Pancreas (tissue), 10 donors: ENCODE measurements around the gene ARID3C. TPM values are rescaled to one million over a fixed set of nuclear protein-coding genes. Genes with fewer than 3 reads are reported as not detected.
A peak's percentile ranks its signal among the peaks of the same experiment; 100 is the strongest.

Experiments used
- ATAC-seq, 4 donors: fragments of 200-7000 bp; cut with Tn5 transposase; one replicate each; pipeline versions ENCODE4 v1.8.0 to v1.9.1; 2020; ENCODE audit warnings: mild to moderate bottlenecking in 4 of 4, moderate library complexity in 4 of 4
- DNase-seq, 6 donors: peaks; one replicate each; pipeline ENCODE4 v3.0.0-alpha.2; 2020
- FAIRE-seq: peaks from 2 replicates; lab custom pipeline; 2012; peaks lifted over from hg19 to GRCh38; lab: Jason Lieb, UNC
- H3K27ac ChIP-seq, 4 donors: fragments of 200-600 bp; sonication (generic); 1 replicate in 3 of 4; 2 replicates in 1 of 4; pipeline versions ENCODE4 v1.5.0 to v1.8.0; 2020
- H3K27me3 ChIP-seq, 4 donors: fragments of 200-600 bp; one replicate each; pipeline ENCODE4 v1.8.0; 2021
- H3K36me3 ChIP-seq, 3 donors: fragments of 200-600 bp; sonication (generic) in 1 of 3; one replicate each; pipeline versions ENCODE4 v1.5.0 to v1.8.0; 2020 to 2021
- H3K4me1 ChIP-seq, 3 donors: fragments of 200-600 bp; one replicate each; pipeline ENCODE4 v1.8.0; 2021
- H3K4me3 ChIP-seq, 4 donors: fragments of 200-600 bp; sonication (generic) in 2 of 4; one replicate each; pipeline versions ENCODE4 v1.5.0 to v1.8.0; 2020 to 2021
- H3K9me3 ChIP-seq, 4 donors: fragments of 200-600 bp; one replicate each; pipeline ENCODE4 v1.8.0; 2021
- WGBS, 2 donors: extraction: QIAGEN DNeasy Blood & Tissue Kit; methylation state at CpG; one replicate each; pipeline ENCODE4 v1.1.7; 2013; 5-methylcytosine and 5-hydroxymethylcytosine counted together
- intact Hi-C, 3 donors: fragments of 100-400 bp; cut with DNase I; formaldehyde crosslinking; loops; one replicate each; pipeline versions ENCODE4 v1.11.1 to v1.14.2; 2022
- polyA plus RNA-seq, 2 donors: library from polyadenylated mRNA; stranded (reverse); fragments of 200-250 nt; gene quantifications; one replicate each; pipeline ENCODE4 v1.2.3, GENCODE V29; 2013
- total RNA-seq, 6 donors: library from RNA; stranded (reverse); fragmentation: NEBNext Ultra II Directional in 4 of 6; extraction: Animal tissue kit (Norgen Biotek cat#: 25700) in 4 of 6; gene quantifications; one replicate each; pipeline versions ENCODE4 v1.2.1 to v1.2.4, GENCODE V29; 2021 to 2023
- TF ChIP-seq, protein P1 (sequence below), 4 donors: fragments of 200-600 bp; sonication (generic) in 3 of 4; IDR thresholded peaks; one replicate each; pipeline versions ENCODE4 v1.5.0 to v1.8.0; 2021; ENCODE audit warnings: antibody characterized with exemption in 4 of 4
- donor health status: healthy with polysubstance abuse.
- donor health status: DM: no; HTN: no; CAD: no; lungs with moderate emphysema.
- donor health status: DM: no; HTN: no; CAD: no.
- donor health status: control.
- donor health status: control.
- donor health status: Bipolar disorder and iron deficiency.
- donor health status: DM: yes; HTN: yes; CAD: no.
- donor health status: DM: no; HTN: no; CAD: no.
- donor health status: DM: no; HTN: no; CAD: no.
- donor health status: DM: yes; HTN: yes; CAD: no.

Gene ARID3C
- total and polyA plus RNA-seq, 8 donors, result not detected

DNA sequence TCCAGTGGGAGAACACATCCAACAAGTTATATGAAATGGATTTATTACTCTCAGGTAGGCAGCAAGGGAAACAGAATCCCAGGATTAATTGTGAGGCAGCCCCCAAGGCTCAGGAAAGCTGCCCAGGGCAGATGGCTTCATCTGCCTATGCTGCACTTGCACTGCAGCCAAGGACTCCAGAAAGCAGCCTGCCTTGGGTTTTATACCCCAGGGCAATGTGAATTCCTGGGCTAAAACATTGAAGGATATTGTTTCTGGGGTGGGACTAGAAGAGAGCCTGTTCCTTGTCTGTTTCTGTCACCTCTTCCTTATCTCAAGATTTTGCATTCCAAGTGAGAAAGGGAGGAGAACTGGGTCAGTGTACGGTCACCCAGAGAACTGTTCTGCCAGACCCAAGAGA is 42.4 kb upstream of the ARID3C start:
- no peak overlapping the region for H3K27ac ChIP-seq
- ATAC-seq (no peak), DNase-seq (no peak), FAIRE-seq (no peak)
- 82 to 84% methylated on average over 1 of the region's 1 CpG for WGBS, 2 donors
- H3K4me3 ChIP-seq, result no peak overlapping the region
- intact Hi-C loops, result no loop called here
- TF ChIP-seq, protein P1, sequence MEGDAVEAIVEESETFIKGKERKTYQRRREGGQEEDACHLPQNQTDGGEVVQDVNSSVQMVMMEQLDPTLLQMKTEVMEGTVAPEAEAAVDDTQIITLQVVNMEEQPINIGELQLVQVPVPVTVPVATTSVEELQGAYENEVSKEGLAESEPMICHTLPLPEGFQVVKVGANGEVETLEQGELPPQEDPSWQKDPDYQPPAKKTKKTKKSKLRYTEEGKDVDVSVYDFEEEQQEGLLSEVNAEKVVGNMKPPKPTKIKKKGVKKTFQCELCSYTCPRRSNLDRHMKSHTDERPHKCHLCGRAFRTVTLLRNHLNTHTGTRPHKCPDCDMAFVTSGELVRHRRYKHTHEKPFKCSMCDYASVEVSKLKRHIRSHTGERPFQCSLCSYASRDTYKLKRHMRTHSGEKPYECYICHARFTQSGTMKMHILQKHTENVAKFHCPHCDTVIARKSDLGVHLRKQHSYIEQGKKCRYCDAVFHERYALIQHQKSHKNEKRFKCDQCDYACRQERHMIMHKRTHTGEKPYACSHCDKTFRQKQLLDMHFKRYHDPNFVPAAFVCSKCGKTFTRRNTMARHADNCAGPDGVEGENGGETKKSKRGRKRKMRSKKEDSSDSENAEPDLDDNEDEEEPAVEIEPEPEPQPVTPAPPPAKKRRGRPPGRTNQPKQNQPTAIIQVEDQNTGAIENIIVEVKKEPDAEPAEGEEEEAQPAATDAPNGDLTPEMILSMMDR (IDR thresholded peaks at IDR 0.05), result no peak
- H3K27me3 ChIP-seq, result no peaks in the 10 kb centered on the region
- no peaks in the 10 kb centered on the region for H3K9me3 ChIP-seq
- no peaks in the 10 kb centered on the region for H3K36me3 ChIP-seq
- no peaks in the 10 kb centered on the region for H3K4me1 ChIP-seq

DNA sequence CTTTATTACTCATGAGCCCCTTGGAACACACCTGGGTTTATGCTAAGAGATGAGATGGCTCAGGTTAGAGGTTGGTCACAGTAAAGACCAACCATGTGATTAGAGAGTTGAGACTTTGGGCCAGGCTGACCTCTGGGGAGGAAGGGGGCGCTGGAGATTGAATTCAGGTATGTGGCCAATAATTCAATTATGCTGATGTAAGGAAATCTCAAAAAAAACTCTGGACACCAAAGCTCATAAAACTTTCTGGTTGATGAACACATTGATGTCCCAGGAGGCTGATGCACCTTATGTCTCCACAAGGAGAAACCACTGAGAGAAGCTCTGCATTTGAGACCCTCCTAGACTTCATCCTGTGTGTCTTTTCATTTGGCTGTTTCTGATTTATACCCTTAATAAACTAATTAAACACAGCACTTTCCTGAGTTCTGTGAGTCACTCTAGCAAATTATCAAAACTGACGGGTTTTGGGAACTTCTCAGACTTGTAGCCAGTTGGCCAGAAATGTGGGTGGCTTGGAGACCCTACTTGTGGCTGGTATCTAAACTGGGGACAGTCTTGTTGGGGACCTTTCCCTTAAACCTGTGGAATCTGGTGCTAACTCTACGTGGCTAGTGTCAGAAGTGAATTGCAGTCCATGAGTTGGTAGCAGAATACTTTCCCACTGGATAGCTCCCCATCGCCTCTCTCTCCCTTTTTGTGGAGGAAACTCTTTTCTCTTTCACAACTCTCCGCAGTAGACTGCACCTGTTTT is 41.1 kb upstream of the ARID3C start:
- intact Hi-C loops, result no loop called here

DNA sequence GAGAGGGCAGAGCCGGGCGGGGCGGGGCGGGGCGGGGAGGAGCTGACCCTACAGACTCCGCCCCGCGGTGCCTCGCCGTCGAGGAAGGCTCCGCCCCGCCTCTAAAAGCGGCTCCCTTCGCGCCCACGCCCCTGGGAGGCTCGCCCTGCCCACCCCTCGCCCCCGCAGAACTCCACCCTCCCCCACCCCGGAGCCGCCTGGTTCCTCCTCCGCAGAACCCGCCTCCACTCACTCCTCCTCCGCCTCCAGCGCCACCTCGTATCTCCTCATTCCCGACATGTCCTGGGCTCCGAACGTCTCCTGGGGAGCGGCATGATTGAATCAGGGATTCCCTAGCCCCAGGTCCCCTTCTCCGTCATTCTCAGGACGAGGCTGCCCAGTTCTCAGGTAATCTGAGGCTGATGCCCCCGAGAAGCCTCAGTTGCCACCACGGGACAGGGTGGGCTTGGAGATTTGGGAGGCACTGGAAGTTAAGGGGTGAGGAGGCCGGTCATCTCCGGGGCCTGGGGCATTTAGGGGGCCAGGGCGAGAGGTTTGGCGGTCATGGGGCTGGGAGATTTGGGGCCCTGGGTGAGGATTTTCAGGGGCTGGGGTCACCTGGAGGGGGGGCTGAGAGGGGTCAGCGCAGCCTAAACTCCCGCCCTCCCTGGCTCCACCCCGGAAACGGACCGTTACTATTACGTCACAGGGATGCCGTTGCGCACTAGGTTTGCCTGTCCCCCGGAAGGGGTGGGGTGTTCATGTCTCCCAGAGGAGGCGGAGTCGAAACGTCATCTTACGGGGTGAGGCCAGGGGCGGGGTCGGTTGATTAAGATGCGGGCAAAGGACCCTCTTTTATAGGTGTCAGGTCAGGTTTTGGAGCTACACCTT is 36.8 kb upstream of the ARID3C start:
- TF ChIP-seq, protein P1 (IDR thresholded peaks at IDR 0.05), result no peak
- FAIRE-seq (peak; percentile 20), ATAC-seq (peak; percentile 84 to 93 (median 88)), DNase-seq (peak; percentile 93 to 96 (median 94))
- Histone ChIP-seq H3K4me1 (no peaks in the 10 kb centered on the region), H3K27me3 (no peaks in the 10 kb centered on the region), H3K9me3 (no peaks in the 10 kb centered on the region), H3K4me3 (peak overlapping the region; percentile 24 to 56 (median 48)), H3K27ac (peak overlapping the region; percentile 80 to 95 (median 89)), H3K36me3 (no peaks in the 10 kb centered on the region)
- WGBS, 2 donors, result 0 to 1% methylated on average over 42 to 55 of the region's 55 CpGs
- intact Hi-C loops, result no loop called here

More for the DNA sequence above, 41.1 kb upstream of the ARID3C start:
- Histone ChIP-seq H3K27ac (no peak overlapping the region), H3K27me3 (no peaks in the 10 kb centered on the region), H3K9me3 (no peaks in the 10 kb centered on the region), H3K4me1 (no peaks in the 10 kb centered on the region), H3K4me3 (no peak overlapping the region), H3K36me3 (no peaks in the 10 kb centered on the region)
- ATAC-seq (no peak), DNase-seq (no peak), FAIRE-seq (no peak)
- TF ChIP-seq, protein P1 (IDR thresholded peaks at IDR 0.05), result no peak
- 92 to 94% methylated on average over 5 of the region's 5 CpGs for WGBS, 2 donors

DNA sequence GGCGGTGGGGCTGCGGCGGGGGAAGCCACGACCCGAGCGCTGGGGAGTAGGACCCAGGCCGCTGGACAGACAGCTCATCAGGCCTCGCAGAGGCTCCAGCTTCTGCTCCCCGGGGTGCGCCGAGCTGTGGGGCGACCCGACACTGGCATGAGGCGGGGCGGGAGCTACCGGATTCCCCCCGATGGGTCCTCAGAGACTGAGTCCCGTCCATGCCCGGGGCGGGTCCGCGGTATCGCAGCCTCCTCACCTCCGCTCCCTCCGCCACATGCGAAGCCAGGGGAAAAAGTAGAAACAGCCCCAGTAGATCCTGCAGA is 36.2 kb upstream of the ARID3C start:
- ATAC-seq (peak in 1 of 4 donors; percentile 7), DNase-seq (no peak), FAIRE-seq (no peak)
- TF ChIP-seq, protein P1 (IDR thresholded peaks at IDR 0.05), result no peak
- peak overlapping the region; percentile 69 to 95 (median 89) for H3K27ac ChIP-seq
- 0 to 1% methylated on average over 18 to 26 of the region's 26 CpGs for WGBS, 2 donors
- no peaks in the 10 kb centered on the region for H3K4me1 ChIP-seq
- no peaks in the 10 kb centered on the region for H3K9me3 ChIP-seq
- no peaks in the 10 kb centered on the region for H3K27me3 ChIP-seq
- H3K36me3 ChIP-seq, result no peaks in the 10 kb centered on the region
- H3K4me3 ChIP-seq, result peak overlapping the region; percentile 24 to 56 (median 48)
- intact Hi-C loops, result no loop called here
